GM12875 (cell line): Measurements from ENCODE around the gene GBP4.

ENCODE experiments used
- H3K4me3 ChIP-seq: one replicate; pipeline ENCODE4 v1.5.1; 2011; ENCODE audit warnings: low read depth, low read length, control low read depth
- CTCF ChIP-seq: IDR thresholded peaks from 2 replicates; pipeline ENCODE4 v1.5.1; 2011; ENCODE audit warnings: low read depth, mild to moderate bottlenecking, control low read depth, inconsistent platforms, low read length, moderate library complexity, borderline replicate concordance; ENCODE audit not compliant: insufficient read depth

The GBP4 gene

GRCh38 chr1:89190017-89190416, 8.7 kb downstream of the GBP4 start:
- no peak overlapping the region for H3K4me3 ChIP-seq
- TF ChIP-seq CTCF = no peak

- TF ChIP-seq CTCF = no peak
- H3K4me3 ChIP-seq = no peak overlapping the region
These were observed 19.4 kb downstream of the GBP4 start for GRCh38 chr1:89179343-89179742.

- TF ChIP-seq CTCF = no peak
- H3K4me3 ChIP-seq = no peak overlapping the region
These were observed 21.8 kb downstream of the GBP4 start for GRCh38 chr1:89176971-89177370.

GRCh38 chr1:89175601-89176256, 23.0 kb downstream of the GBP4 start, which contains the start of gene GBP7:
GBP7 (minus strand) TSS chr1:89176003; CDS start chr1:89171935, 4,068 bp downstream.
- H3K4me3 ChIP-seq = no peak within 1 kb of the TSS
- no peak for TF ChIP-seq CTCF

GRCh38 chr1:89174491-89174890, 24.3 kb downstream of the GBP4 start:
- no peak for TF ChIP-seq CTCF

GRCh38 chr1:89172468-89173143, 26.1 kb downstream of the GBP4 start:
- H3K4me3 ChIP-seq = no peak overlapping the region
- no peak for TF ChIP-seq CTCF

More at GRCh38 chr1:89174491-89174890, 24.3 kb downstream of the GBP4 start:
- no peak overlapping the region for H3K4me3 ChIP-seq

- no peak for TF ChIP-seq CTCF
- no peak overlapping the region for H3K4me3 ChIP-seq
These were observed 27.7 kb downstream of the GBP4 start for GRCh38 chr1:89171067-89171438.
